Activated naive CD4-positive, alpha-beta T cell treated with anti-CD3 and anti-CD28 coated beads for 36 hours (primary cell): ENCODE measurements around the gene SRGN. TPM values are rescaled to one million over a fixed set of nuclear protein-coding genes. Genes with fewer than 3 reads are reported as not detected.

ENCODE experiments used
- CTCF ChIA-PET: fragments of 350-600 bp; sonication (Branson Sonifier 250); formaldehyde crosslinking; loops from one replicate; lab custom pipeline; 2021; ENCODE audit warnings: antibody characterized with exemption; lab: Charles Lee
- DNase-seq: peaks from one replicate; pipeline ENCODE4 v3.0.0-alpha.2; 2020
- H3K27ac Mint-ChIP-seq: one replicate; pipeline ENCODE4 v1.8.0; 2021; ENCODE audit warnings: mild to moderate bottlenecking, mixed read lengths
- H3K27me3 Mint-ChIP-seq: one replicate; pipeline ENCODE4 v1.8.0; 2021; ENCODE audit warnings: low read depth, mixed read lengths
- H3K36me3 Mint-ChIP-seq: one replicate; pipeline ENCODE4 v1.8.0; 2021; ENCODE audit warnings: low read depth, mixed read lengths
- H3K4me1 Mint-ChIP-seq: one replicate; pipeline ENCODE4 v1.8.0; 2021; ENCODE audit warnings: low read depth, mixed read lengths
- H3K4me3 Mint-ChIP-seq: one replicate; pipeline ENCODE4 v1.8.0; 2021; ENCODE audit warnings: mild to moderate bottlenecking, moderate library complexity, mixed read lengths
- H3K9me3 Mint-ChIP-seq: one replicate; pipeline ENCODE4 v1.8.0; 2021; ENCODE audit warnings: mixed read lengths
- intact Hi-C: fragments of 100-400 bp; cut with micrococcal nuclease; formaldehyde crosslinking; loops from one replicate; pipeline ENCODE4 v1.15.1; 2023
- total RNA-seq, 2 experiments: library from RNA; stranded (reverse); gene quantifications; one replicate each; pipeline ENCODE4 v1.2.3, GENCODE V29; 2021

SRGN gene
- total RNA-seq, 2 experiments from 2014 or later, result 197 to 198 TPM

DNA sequence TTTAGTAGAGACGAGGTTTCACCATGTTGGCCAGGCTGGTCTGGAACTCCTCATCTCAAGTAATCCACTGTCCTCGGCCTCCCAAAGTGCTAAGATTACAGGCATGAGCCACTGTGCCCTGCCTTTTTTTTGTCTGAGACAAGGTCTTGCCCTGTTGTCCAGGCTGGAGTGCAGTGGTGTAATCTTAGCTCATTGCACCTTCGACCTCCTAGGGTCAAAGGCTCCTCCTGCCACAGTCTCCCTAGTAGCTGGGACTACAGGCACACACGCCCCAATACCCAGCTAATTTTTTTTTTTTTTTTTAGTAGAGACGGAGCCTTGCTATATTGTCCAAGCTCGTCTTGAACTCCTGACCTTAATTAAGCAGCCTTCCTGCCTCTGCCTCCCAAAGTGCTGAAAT lies 65.3 kb downstream of the SRGN start:
- no peak overlapping the region for H3K4me3 Mint-ChIP-seq
- CTCF ChIA-PET, result no interaction called here
- H3K27ac Mint-ChIP-seq, result no peak overlapping the region
- peaks cover 17% of the 10 kb centered on the region for H3K4me1 Mint-ChIP-seq
- DNase-seq, result no peak
- no peaks in the 10 kb centered on the region for H3K9me3 Mint-ChIP-seq
- intact Hi-C loops, result no loop called here
- H3K36me3 Mint-ChIP-seq, result no peaks in the 10 kb centered on the region
- no peaks in the 10 kb centered on the region for H3K27me3 Mint-ChIP-seq

Other genes with a start within 250 kb of the SRGN start
- gene DDX50, start 186.8 kb upstream of the SRGN start, total RNA-seq, result 10 to 100 TPM; 62.1 to 66.0 TPM
- 100 to 1,000 TPM; 155 to 164 TPM for gene DDX21, start 131.9 kb upstream of the SRGN start, total RNA-seq
- gene KIFBP, start 99.3 kb upstream of the SRGN start, total RNA-seq, result 10 to 100 TPM; 10.1 to 10.6 TPM
- gene VPS26A, start 36.1 kb downstream of the SRGN start, total RNA-seq, result 10 to 100 TPM; 26.2 to 27.9 TPM
- gene SUPV3L1, start 92.1 kb downstream of the SRGN start, total RNA-seq, result 10 to 100 TPM; 38.4 to 41.1 TPM
- gene HKDC1, start 132.2 kb downstream of the SRGN start, total RNA-seq, result 1 to 10 TPM; 1.5 to 1.6 TPM
- 100 to 1,000 TPM; 172 to 179 TPM for gene HK1, start 190.4 kb downstream of the SRGN start, total RNA-seq